OCI-LY3 (cell line): ENCODE results near the gene OSBPL6.

Experiments
- H2AFZ ChIP-seq: fragments of 200-600, 300-600 bp; shearing (Covaris generic); 2 replicates; pipeline ENCODE4 v1.6.0; 2014; ENCODE audit warnings: antibody characterized with exemption, low read depth, low read length
- H3K27ac ChIP-seq: fragments of 200-600, 300-600 bp; sonication (generic); 2 replicates; pipeline ENCODE4 v1.5.1; 2014; ENCODE audit warnings: mild to moderate bottlenecking, low read length, moderate library complexity, mixed read lengths
- H3K27me3 ChIP-seq: fragments of 200-600, 300-600 bp; sonication (generic); 2 replicates; pipeline ENCODE4 v1.6.1; 2014; ENCODE audit warnings: low read depth, low read length, mixed read lengths
- H3K36me3 ChIP-seq: fragments of 200-600, 300-600 bp; sonication (generic); replicated peaks from 2 replicates; pipeline ENCODE3; 2014; ENCODE audit warnings: low read depth, low read length, mixed read lengths
- H3K4me1 ChIP-seq: fragments of 300-600, 200-600 bp; sonication (generic); 2 replicates; pipeline ENCODE4 v1.6.1; 2014; ENCODE audit warnings: low read length, mixed read lengths
- H3K4me2 ChIP-seq: fragments of 200-600, 300-600 bp; sonication (generic); 2 replicates; pipeline ENCODE4 v1.6.1; 2014; ENCODE audit warnings: low read length, mixed read lengths
- H3K4me3 ChIP-seq: fragments of 300-600, 200-600 bp; sonication (generic); 2 replicates; pipeline ENCODE4 v1.5.1; 2014; ENCODE audit warnings: antibody characterized with exemption, mild to moderate bottlenecking, low read length, moderate library complexity
- H3K79me2 ChIP-seq: fragments of 300-600, 200-600 bp; shearing (Covaris generic); 2 replicates; pipeline ENCODE4 v1.6.1; 2014; ENCODE audit warnings: mild to moderate bottlenecking, low read length, mixed read lengths
- H3K9ac ChIP-seq: fragments of 300-600, 200-600 bp; shearing (Covaris generic); 2 replicates; pipeline ENCODE4 v1.6.0; 2014; ENCODE audit warnings: mild to moderate bottlenecking, low read length, moderate library complexity
- H3K9me3 ChIP-seq: fragments of 200-600, 300-600 bp; shearing (Covaris generic); 2 replicates; pipeline ENCODE4 v1.6.1; 2014; ENCODE audit warnings: low read length, mixed read lengths; ENCODE audit not compliant: insufficient read depth
- H4K20me1 ChIP-seq: fragments of 200-600, 300-600 bp; sonication (generic); 2 replicates; pipeline ENCODE4 v1.6.1; 2016; ENCODE audit warnings: low read length, mixed read lengths; ENCODE audit not compliant: insufficient read depth
- CTCF ChIP-seq: fragments of 200-600, 300-600 bp; sonication (generic); IDR thresholded peaks from 2 replicates; pipeline ENCODE4 v1.5.1; 2014; ENCODE audit warnings: antibody characterized with exemption, low read length, low read depth
- EZH2phosphoT487 ChIP-seq: fragments of 200-600 bp; shearing (Covaris generic); IDR thresholded peaks from 2 replicates; pipeline ENCODE4 v1.6.1; 2018; ENCODE audit warnings: antibody characterized with exemption, mixed run types, low read depth

OSBPL6 gene

GRCh38 chr2:178386986-178387597, 192.8 kb downstream of the OSBPL6 start:
- no peaks in the 10 kb centered on the region for H3K36me3 ChIP-seq
- H3K27ac ChIP-seq, result no peak overlapping the region
- TF ChIP-seq CTCF (no peak), EZH2phosphoT487 (no peak)
- H3K9me3 ChIP-seq, result no peaks in the 10 kb centered on the region
- no peaks in the 10 kb centered on the region for H3K4me1 ChIP-seq
- H2AFZ ChIP-seq, result no peak overlapping the region
- H3K4me3 ChIP-seq, result no peak overlapping the region
- no peak overlapping the region for H3K9ac ChIP-seq
- no peak overlapping the region for H3K4me2 ChIP-seq
- no peaks in the 10 kb centered on the region for H4K20me1 ChIP-seq
- no peaks in the 10 kb centered on the region for H3K27me3 ChIP-seq
- H3K79me2 ChIP-seq, result no peaks in the 10 kb centered on the region

GRCh38 chr2:178388287-178388686, 194.0 kb downstream of the OSBPL6 start:
- Histone ChIP-seq H4K20me1 (no peaks in the 10 kb centered on the region), H3K27ac (no peak overlapping the region), H3K4me2 (no peak overlapping the region), H3K36me3 (no peaks in the 10 kb centered on the region), H2AFZ (no peak overlapping the region), H3K4me3 (no peak overlapping the region), H3K9me3 (no peaks in the 10 kb centered on the region), H3K9ac (no peak overlapping the region), H3K27me3 (no peaks in the 10 kb centered on the region), H3K79me2 (no peaks in the 10 kb centered on the region), H3K4me1 (no peaks in the 10 kb centered on the region)
- TF ChIP-seq EZH2phosphoT487 (no peak), CTCF (no peak)

DNA sequence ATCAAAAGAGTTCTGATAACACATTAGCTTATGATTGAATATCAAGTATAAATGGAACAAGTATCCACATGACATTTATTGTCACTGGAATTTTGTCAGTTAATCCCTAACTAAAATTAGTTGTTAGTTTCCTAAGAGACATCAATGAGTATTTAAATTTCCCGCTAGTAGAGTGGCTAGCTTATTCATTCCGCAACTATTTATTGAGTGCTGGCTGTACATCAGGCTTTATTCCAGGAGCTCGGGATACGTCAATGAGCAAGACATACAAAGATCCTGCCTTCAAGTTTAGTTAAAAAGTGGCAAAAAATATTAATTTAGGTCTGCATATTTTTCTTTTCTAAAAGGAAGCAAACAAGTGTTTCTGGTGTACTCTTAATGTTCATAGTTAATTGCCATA, 197.4 kb downstream of the OSBPL6 start:
- TF ChIP-seq CTCF (no peak), EZH2phosphoT487 (no peak)
- Histone ChIP-seq H2AFZ (no peak overlapping the region), H3K79me2 (no peaks in the 10 kb centered on the region), H3K4me3 (no peak overlapping the region), H3K4me2 (no peak overlapping the region), H4K20me1 (no peaks in the 10 kb centered on the region), H3K36me3 (no peaks in the 10 kb centered on the region), H3K27ac (no peak overlapping the region), H3K9me3 (no peaks in the 10 kb centered on the region), H3K27me3 (no peaks in the 10 kb centered on the region), H3K9ac (no peak overlapping the region), H3K4me1 (no peaks in the 10 kb centered on the region)

GRCh38 chr2:178392215-178392614, 197.9 kb downstream of the OSBPL6 start:
- H3K27me3 ChIP-seq, result no peaks in the 10 kb centered on the region
- no peaks in the 10 kb centered on the region for H3K4me1 ChIP-seq
- no peak overlapping the region for H3K4me3 ChIP-seq
- no peaks in the 10 kb centered on the region for H3K79me2 ChIP-seq
- H3K4me2 ChIP-seq, result no peak overlapping the region
- no peak overlapping the region for H3K27ac ChIP-seq
- H4K20me1 ChIP-seq, result no peaks in the 10 kb centered on the region
- H3K9me3 ChIP-seq, result no peaks in the 10 kb centered on the region
- TF ChIP-seq EZH2phosphoT487, result no peak
- H3K36me3 ChIP-seq, result no peaks in the 10 kb centered on the region
- H2AFZ ChIP-seq, result no peak overlapping the region
- no peak overlapping the region for H3K9ac ChIP-seq
